CD14-positive monocyte (primary cell): ENCODE data around the gene LAMC3. TPM values are rescaled to one million over a fixed set of nuclear protein-coding genes. Genes with fewer than 3 reads are reported as not detected.

Experiments used
- DNase-seq, 3 donors: peaks; one replicate each; pipeline ENCODE4 v3.0.0-alpha.2; 2011 to 2022
- H2AFZ ChIP-seq: 2 replicates; pipeline ENCODE4 v1.6.0; 2012; ENCODE audit warnings: mild to moderate bottlenecking, low read depth, low read length, inconsistent platforms; ENCODE audit not compliant: insufficient read depth, poor library complexity, severe bottlenecking
- H3K27ac ChIP-seq, 2 donors: 1 replicate in 1 of 2; 2 replicates in 1 of 2; pipeline ENCODE4 v1.5.1; 2012 to 2013; ENCODE audit warnings: low read length in 2 of 2, control low read depth in 1 of 2, inconsistent platforms in 1 of 2, low read depth in 1 of 2, mild to moderate bottlenecking in 1 of 2
- H3K27me3 ChIP-seq, 2 donors: one replicate each; pipeline versions ENCODE4 v1.6.0 to v1.6.1; 2011 to 2013; ENCODE audit warnings: low read length in 2 of 2; ENCODE audit not compliant: control insufficient read depth in 2 of 2, insufficient read depth in 2 of 2
- H3K36me3 ChIP-seq, 2 donors: replicated peaks in 1 of 2; 1 replicate in 1 of 2; 2 replicates in 1 of 2; pipeline versions ENCODE4 v1.5.1 to v1.6.1; 2012 to 2013; ENCODE audit warnings: low read length in 2 of 2, control low read depth in 1 of 2, inconsistent platforms in 1 of 2, mild to moderate bottlenecking in 1 of 2; ENCODE audit not compliant: insufficient read depth in 2 of 2, control insufficient read depth in 1 of 2
- H3K4me1 ChIP-seq, 2 donors: 1 replicate in 1 of 2; 2 replicates in 1 of 2; pipeline versions ENCODE4 v1.5.1 to v1.6.1; 2012 to 2013; ENCODE audit warnings: low read length in 2 of 2, control low read depth in 1 of 2, inconsistent platforms in 1 of 2, mild to moderate bottlenecking in 1 of 2, moderate library complexity in 1 of 2; ENCODE audit not compliant: insufficient read depth in 2 of 2, control insufficient read depth in 1 of 2
- H3K4me2 ChIP-seq: replicated peaks from 2 replicates; pipeline ENCODE3; 2012; ENCODE audit warnings: low read length, moderate library complexity, mild to moderate bottlenecking; ENCODE audit not compliant: poor library complexity, severe bottlenecking; ENCODE audit errors: extremely low read depth
- H3K4me3 ChIP-seq, 3 experiments: fragments of 200-600 bp in 1 of 3; sonication (generic) in 1 of 3; replicated peaks in 1 of 3; 1 replicate in 2 of 3; 2 replicates in 1 of 3; pipeline ENCODE4 v1.5.1; 2011 to 2013; ENCODE audit warnings: low read length in 3 of 3, mild to moderate bottlenecking in 3 of 3, control low read depth in 2 of 3, low read depth in 2 of 3, inconsistent platforms in 1 of 3, moderate library complexity in 1 of 3
- H3K79me2 ChIP-seq: 2 replicates; pipeline ENCODE4 v1.6.0; 2012; ENCODE audit warnings: mild to moderate bottlenecking, control low read depth, inconsistent platforms, low read length, moderate library complexity; ENCODE audit not compliant: insufficient read depth
- H3K9ac ChIP-seq: 2 replicates; pipeline ENCODE4 v1.6.0; 2017; ENCODE audit warnings: low read length, mild to moderate bottlenecking; ENCODE audit not compliant: insufficient read depth, poor library complexity, severe bottlenecking
- H3K9me3 ChIP-seq, 2 donors: replicated peaks in 1 of 2; 1 replicate in 1 of 2; 2 replicates in 1 of 2; pipeline versions ENCODE4 v1.5.1 to v1.6.1; 2012 to 2013; ENCODE audit warnings: low read length in 2 of 2, control low read depth in 1 of 2; ENCODE audit not compliant: control insufficient read depth in 1 of 2, insufficient read depth in 1 of 2
- H4K20me1 ChIP-seq: 2 replicates; pipeline ENCODE4 v1.6.0; 2012; ENCODE audit warnings: mild to moderate bottlenecking, low read length, control low read depth, moderate library complexity; ENCODE audit not compliant: insufficient read depth
- H3K27ac Mint-ChIP-seq, 7 donors: one replicate each; pipeline ENCODE4 v1.8.0; 2020; ENCODE audit warnings: mild to moderate bottlenecking in 7 of 7, mixed read lengths in 7 of 7, moderate library complexity in 6 of 7, inconsistent platforms in 2 of 7
- H3K27me3 Mint-ChIP-seq, 3 donors: one replicate each; pipeline ENCODE4 v1.8.0; 2021 to 2022; ENCODE audit warnings: low read depth in 3 of 3, mild to moderate bottlenecking in 3 of 3, mixed read lengths in 3 of 3, moderate library complexity in 3 of 3, inconsistent platforms in 1 of 3
- H3K36me3 Mint-ChIP-seq, 2 donors: one replicate each; pipeline ENCODE4 v1.8.0; 2020; ENCODE audit warnings: mixed read lengths in 2 of 2, inconsistent platforms in 1 of 2, mild to moderate bottlenecking in 1 of 2
- H3K4me1 Mint-ChIP-seq: one replicate; pipeline ENCODE4 v1.8.0; 2020; ENCODE audit warnings: mild to moderate bottlenecking, mixed read lengths
- H3K4me3 Mint-ChIP-seq, 2 donors: one replicate each; pipeline ENCODE4 v1.8.0; 2020; ENCODE audit warnings: mild to moderate bottlenecking in 2 of 2, mixed read lengths in 2 of 2, moderate library complexity in 1 of 2
- H3K9me3 Mint-ChIP-seq, 7 donors: one replicate each; pipeline ENCODE4 v1.8.0; 2020 to 2022; ENCODE audit warnings: mixed read lengths in 7 of 7, mild to moderate bottlenecking in 6 of 7, moderate library complexity in 6 of 7, inconsistent platforms in 2 of 7
- WGBS: methylation state at CpG from one replicate; pipeline ENCODE4 v1.1.5; 2013; ENCODE audit warnings: missing lambda C conversion rate; ENCODE audit not compliant: insufficient coverage; 5-methylcytosine and 5-hydroxymethylcytosine counted together
- intact Hi-C, 2 donors: fragments of 100-400 bp; cut with micrococcal nuclease; formaldehyde crosslinking; loops; one replicate each; pipeline versions ENCODE4 v1.15.0 to v1.15.1; 2023
- polyA plus RNA-seq, 3 donors: library from polyadenylated mRNA; depleted of rRNA in 1 of 3; unstranded in 2 of 3; stranded (reverse) in 1 of 3; fragments of 300-500 nt in 2 of 3; fragments of >200 nt in 1 of 3; fragmentation: Illumina TruSeq in 2 of 3; gene quantifications; 1 replicate in 2 of 3; 2 replicates in 1 of 3; pipeline ENCODE4 v1.2.3, GENCODE V29; 2012 to 2021
- TF ChIP-seq, protein P1 (sequence below): fragments of 200-600 bp; IDR thresholded peaks from one replicate; pipeline ENCODE4 v1.8.0; 2022; ENCODE audit warnings: antibody characterized with exemption, mild to moderate bottlenecking

The LAMC3 gene
- polyA plus RNA-seq, 3 donors = 0.19 TPM; not detected in 2

- Histone ChIP-seq H2AFZ (no peak overlapping the region), H3K36me3 (no peaks in the 10 kb centered on the region), H3K79me2 (no peaks in the 10 kb centered on the region), H3K4me3 (no peak overlapping the region), H3K27ac (no peak overlapping the region), H3K4me1 (no peaks in the 10 kb centered on the region), H3K9ac (no peak overlapping the region), H3K4me2 (no peak overlapping the region), H3K9me3 (no peaks in the 10 kb centered on the region), H4K20me1 (no peaks in the 10 kb centered on the region), H3K27me3 (peaks cover 0 to 3% of the 10 kb centered on the region in 2 donors)
- Mint-ChIP-seq H3K9me3 (peaks cover 0 to 4% (median 0%) of the 10 kb centered on the region in 7 donors), H3K27ac (no peak overlapping the region), H3K4me1 (no peaks in the 10 kb centered on the region), H3K4me3 (no peak overlapping the region), H3K27me3 (peaks cover 5 to 21% (median 8%) of the 10 kb centered on the region in 3 donors), H3K36me3 (no peaks in the 10 kb centered on the region)
- TF ChIP-seq, protein P1, sequence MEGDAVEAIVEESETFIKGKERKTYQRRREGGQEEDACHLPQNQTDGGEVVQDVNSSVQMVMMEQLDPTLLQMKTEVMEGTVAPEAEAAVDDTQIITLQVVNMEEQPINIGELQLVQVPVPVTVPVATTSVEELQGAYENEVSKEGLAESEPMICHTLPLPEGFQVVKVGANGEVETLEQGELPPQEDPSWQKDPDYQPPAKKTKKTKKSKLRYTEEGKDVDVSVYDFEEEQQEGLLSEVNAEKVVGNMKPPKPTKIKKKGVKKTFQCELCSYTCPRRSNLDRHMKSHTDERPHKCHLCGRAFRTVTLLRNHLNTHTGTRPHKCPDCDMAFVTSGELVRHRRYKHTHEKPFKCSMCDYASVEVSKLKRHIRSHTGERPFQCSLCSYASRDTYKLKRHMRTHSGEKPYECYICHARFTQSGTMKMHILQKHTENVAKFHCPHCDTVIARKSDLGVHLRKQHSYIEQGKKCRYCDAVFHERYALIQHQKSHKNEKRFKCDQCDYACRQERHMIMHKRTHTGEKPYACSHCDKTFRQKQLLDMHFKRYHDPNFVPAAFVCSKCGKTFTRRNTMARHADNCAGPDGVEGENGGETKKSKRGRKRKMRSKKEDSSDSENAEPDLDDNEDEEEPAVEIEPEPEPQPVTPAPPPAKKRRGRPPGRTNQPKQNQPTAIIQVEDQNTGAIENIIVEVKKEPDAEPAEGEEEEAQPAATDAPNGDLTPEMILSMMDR = no peak
- WGBS = 100% methylated on average over 1 of the region's 6 CpGs
- DNase-seq = no peak
- intact Hi-C loops = no loop called here
Measured at GRCh38 chr9:131015876-131016397, 7.0 kb downstream of the LAMC3 start.

DNA sequence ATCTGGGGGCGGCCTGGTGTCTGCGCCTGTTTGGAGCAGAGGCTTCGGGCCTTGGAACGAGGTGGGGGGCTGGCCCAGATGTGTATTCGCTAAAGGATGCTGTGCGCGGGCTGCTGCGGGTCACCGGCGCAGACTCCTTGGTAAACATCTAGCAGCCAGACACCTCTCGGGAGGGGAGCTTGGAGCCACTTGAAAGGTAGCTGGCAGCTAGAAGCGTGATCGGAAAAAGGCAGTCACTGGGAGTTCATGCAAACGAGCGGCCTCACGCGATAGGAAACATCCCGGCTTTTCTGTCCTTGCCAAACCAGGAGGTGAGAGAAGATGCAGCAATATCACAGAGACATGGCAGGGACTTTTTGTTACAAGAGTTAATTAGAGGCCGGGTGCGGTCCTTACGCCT lies 8.1 kb downstream of the LAMC3 start:
- Histone ChIP-seq H3K27me3 (no peaks in the 10 kb centered on the region), H3K9me3 (no peaks in the 10 kb centered on the region), H3K27ac (no peak overlapping the region), H3K9ac (no peak overlapping the region), H3K4me3 (no peak overlapping the region), H3K4me2 (no peak overlapping the region), H3K79me2 (no peaks in the 10 kb centered on the region), H3K36me3 (no peaks in the 10 kb centered on the region), H2AFZ (no peak overlapping the region), H3K4me1 (no peaks in the 10 kb centered on the region), H4K20me1 (no peaks in the 10 kb centered on the region)
- peak overlapping the region in 1 of 7 donors; percentile 31 for H3K27ac Mint-ChIP-seq
- H3K4me3 Mint-ChIP-seq = no peak overlapping the region
- H3K27me3 Mint-ChIP-seq = peaks cover 3 to 16% (median 5%) of the 10 kb centered on the region in 3 donors
- H3K4me1 Mint-ChIP-seq = no peaks in the 10 kb centered on the region
- intact Hi-C loops = no loop called here
- TF ChIP-seq, protein P1 = no peak
- no peaks in the 10 kb centered on the region for H3K36me3 Mint-ChIP-seq
- peaks cover 0 to 4% (median 0%) of the 10 kb centered on the region in 7 donors for H3K9me3 Mint-ChIP-seq
- 95% methylated on average over 21 of the region's 21 CpGs for WGBS
- DNase-seq = no peak
